ENCODE results near the gene SF3B6. TPM values are rescaled to one million over a fixed set of nuclear protein-coding genes. Genes with fewer than 3 reads are reported as not detected.

Gene SF3B6
- total RNA-seq, 1 donor from 2014 or later = 89.5 TPM

- peaks cover 4% of the 10 kb centered on the region for H3K36me3 Mint-ChIP-seq (ENCODE audit: unreplicated experiment)
- H3K4me3 Mint-ChIP-seq (ENCODE audit: unreplicated experiment) = no peak overlapping the region
- H3K27me3 Mint-ChIP-seq (ENCODE audit: unreplicated experiment) = no peaks in the 10 kb centered on the region
- no peaks in the 10 kb centered on the region for H3K4me1 Mint-ChIP-seq (ENCODE audit: unreplicated experiment)
- no peaks in the 10 kb centered on the region for H3K9me3 Mint-ChIP-seq (ENCODE audit: unreplicated experiment)
- H3K27ac Mint-ChIP-seq (ENCODE audit: unreplicated experiment) = no peak overlapping the region
- DNase-seq (ENCODE audit: extremely low spot score, unreplicated experiment) = no peak
- no peak for TF ChIP-seq CTCF (IDR thresholded peaks at IDR 0.05)
Observed at GRCh38 chr2:24058564-24059271, 17.4 kb downstream of the SF3B6 start.

GRCh38 chr2:24055750-24056149 lies 20.4 kb downstream of the SF3B6 start:
- no peak overlapping the region for H3K27ac Mint-ChIP-seq (ENCODE audit: unreplicated experiment)
- H3K4me3 Mint-ChIP-seq (ENCODE audit: unreplicated experiment) = no peak overlapping the region
- no peak for DNase-seq (ENCODE audit: extremely low spot score, unreplicated experiment)
- no peaks in the 10 kb centered on the region for H3K27me3 Mint-ChIP-seq (ENCODE audit: unreplicated experiment)
- no peaks in the 10 kb centered on the region for H3K9me3 Mint-ChIP-seq (ENCODE audit: unreplicated experiment)
- H3K36me3 Mint-ChIP-seq (ENCODE audit: unreplicated experiment) = peaks cover 4% of the 10 kb centered on the region
- TF ChIP-seq CTCF (IDR thresholded peaks at IDR 0.05) = no peak
- no peaks in the 10 kb centered on the region for H3K4me1 Mint-ChIP-seq (ENCODE audit: unreplicated experiment)

GRCh38 chr2:24054366-24055010 lies 21.6 kb downstream of the SF3B6 start:
- Mint-ChIP-seq H3K4me1 (ENCODE audit: unreplicated experiment) (no peaks in the 10 kb centered on the region), H3K27ac (ENCODE audit: unreplicated experiment) (no peak overlapping the region), H3K4me3 (ENCODE audit: unreplicated experiment) (no peak overlapping the region), H3K27me3 (ENCODE audit: unreplicated experiment) (no peaks in the 10 kb centered on the region), H3K9me3 (ENCODE audit: unreplicated experiment) (no peaks in the 10 kb centered on the region), H3K36me3 (ENCODE audit: unreplicated experiment) (peaks cover 4% of the 10 kb centered on the region)
- no peak for TF ChIP-seq CTCF (IDR thresholded peaks at IDR 0.05)
- DNase-seq (ENCODE audit: extremely low spot score, unreplicated experiment) = no peak

- Mint-ChIP-seq H3K9me3 (ENCODE audit: unreplicated experiment) (no peaks in the 10 kb centered on the region), H3K27ac (ENCODE audit: unreplicated experiment) (no peak overlapping the region), H3K27me3 (ENCODE audit: unreplicated experiment) (no peaks in the 10 kb centered on the region), H3K36me3 (ENCODE audit: unreplicated experiment) (peaks cover 4% of the 10 kb centered on the region), H3K4me1 (ENCODE audit: unreplicated experiment) (no peaks in the 10 kb centered on the region), H3K4me3 (ENCODE audit: unreplicated experiment) (no peak overlapping the region)
- DNase-seq (ENCODE audit: extremely low spot score, unreplicated experiment) = no peak
- no peak for TF ChIP-seq CTCF (IDR thresholded peaks at IDR 0.05)
Observed at GRCh38 chr2:24052951-24053350, 23.2 kb downstream of the SF3B6 start.

- no peak for DNase-seq (ENCODE audit: extremely low spot score, unreplicated experiment)
- TF ChIP-seq CTCF (IDR thresholded peaks at IDR 0.05) = no peak
- peaks cover 7% of the 10 kb centered on the region for H3K4me1 Mint-ChIP-seq (ENCODE audit: unreplicated experiment)
- peaks cover 4% of the 10 kb centered on the region for H3K36me3 Mint-ChIP-seq (ENCODE audit: unreplicated experiment)
- H3K27ac Mint-ChIP-seq (ENCODE audit: unreplicated experiment) = no peak overlapping the region
- H3K27me3 Mint-ChIP-seq (ENCODE audit: unreplicated experiment) = no peaks in the 10 kb centered on the region
- H3K4me3 Mint-ChIP-seq (ENCODE audit: unreplicated experiment) = no peak overlapping the region
- no peaks in the 10 kb centered on the region for H3K9me3 Mint-ChIP-seq (ENCODE audit: unreplicated experiment)
Observed at GRCh38 chr2:24051833-24052232, 24.3 kb downstream of the SF3B6 start.

All from osteocyte (in vitro differentiated cells).